HG03469 (cell line): Measurements from ENCODE around the gene FUT8.
"Not testable (repeated sequence)": the region's sequence is repeated elsewhere in the genome, so short reads cannot be mapped to it uniquely, and the experiment has no call there.

Experiments used
- ATAC-seq: cut with Tn5 transposase; IDR thresholded peaks from one replicate; pipeline ENCODE4 v1.9.1; 2021; ENCODE audit warnings: mild to moderate bottlenecking, moderate library complexity, moderate number of reproducible peaks; ENCODE audit not compliant: unreplicated experiment

Gene FUT8

GRCh38 chr14:65686761-65687160 lies 274.2 kb downstream of the FUT8 start:
- no peak for ATAC-seq

DNA sequence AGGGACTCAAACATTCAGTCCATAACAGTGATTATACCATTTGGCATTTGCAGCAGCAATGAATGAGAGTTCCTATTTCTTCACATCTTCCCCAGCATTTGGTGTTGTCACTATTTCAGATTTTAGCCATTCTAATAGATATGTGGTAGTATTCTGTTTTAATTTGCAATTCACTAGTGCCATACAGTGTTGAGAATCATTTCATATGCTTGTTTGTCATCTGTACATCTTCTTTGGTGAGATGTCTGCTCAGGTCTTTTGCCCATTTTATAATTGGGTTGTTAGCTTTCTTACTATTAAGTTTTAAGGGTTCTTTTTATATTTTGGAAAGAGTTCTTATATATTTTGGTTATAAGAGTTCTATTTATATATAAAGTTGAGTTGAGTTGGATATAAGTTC lies 276.5 kb downstream of the FUT8 start:
- no peak for ATAC-seq

DNA sequence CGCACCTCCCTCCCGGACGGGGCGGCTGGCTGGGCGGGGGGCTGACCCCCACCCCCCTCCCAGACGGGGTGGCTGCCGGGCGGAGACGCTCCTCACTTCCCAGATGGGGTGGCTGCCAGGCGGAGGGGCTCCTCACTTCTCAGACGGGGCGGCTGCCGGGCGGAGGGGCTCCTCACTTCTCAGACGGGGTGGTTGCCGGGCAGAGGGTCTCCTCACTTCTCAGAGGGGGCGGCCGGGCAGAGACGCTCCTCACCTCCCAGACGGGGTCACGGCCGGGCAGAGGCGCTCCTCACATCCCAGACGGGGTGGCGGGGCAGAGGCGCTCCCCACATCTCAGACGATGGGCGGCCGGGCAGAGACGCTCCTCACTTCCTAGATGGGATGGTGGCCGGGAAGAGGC lies 280.0 kb downstream of the FUT8 start:
- ATAC-seq = not testable (repeated sequence)

GRCh38 chr14:65696801-65697200 lies 284.3 kb downstream of the FUT8 start:
- ATAC-seq = no peak

- no peak for ATAC-seq
Measured at GRCh38 chr14:65703521-65703920, 291.0 kb downstream of the FUT8 start.

DNA sequence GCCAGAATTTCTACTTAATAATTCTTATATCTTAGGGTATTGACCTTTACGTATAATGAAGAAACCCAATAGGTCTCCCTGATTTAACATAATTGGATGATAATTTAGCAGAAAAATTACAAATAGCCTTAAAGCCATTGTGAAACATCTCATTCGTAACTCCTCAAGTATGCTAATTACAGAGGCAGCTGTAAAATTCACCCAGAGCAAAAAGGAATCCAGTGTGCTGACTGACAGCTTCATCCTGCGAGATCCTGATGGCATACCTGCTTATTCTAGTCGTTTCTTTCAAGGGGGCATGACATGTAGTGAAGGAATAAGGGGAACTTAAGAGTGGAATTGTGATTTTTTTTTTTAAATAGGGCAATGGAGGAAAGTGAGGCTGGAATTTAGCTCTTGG lies 291.5 kb downstream of the FUT8 start:
- ATAC-seq = no peak

DNA sequence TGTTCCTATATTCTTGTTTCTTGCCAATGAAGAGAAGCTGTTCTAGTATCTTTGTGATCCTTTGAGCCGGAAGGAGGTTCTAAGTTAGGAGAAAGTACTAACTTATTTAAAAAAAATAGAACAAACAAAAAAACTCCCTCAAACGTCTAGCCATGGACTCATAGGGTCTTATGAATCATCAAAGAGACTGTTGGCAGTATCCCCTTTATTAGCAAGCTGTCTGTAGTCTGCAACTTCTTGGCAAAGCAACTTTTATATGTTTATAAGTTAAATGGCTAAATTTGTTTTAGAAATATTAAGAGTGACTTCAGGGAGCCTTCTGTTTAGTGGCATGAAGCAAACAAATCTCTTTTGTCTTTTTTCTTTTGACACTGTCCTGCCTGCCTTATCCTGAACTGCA lies 291.9 kb downstream of the FUT8 start:
- ATAC-seq = no peak

DNA sequence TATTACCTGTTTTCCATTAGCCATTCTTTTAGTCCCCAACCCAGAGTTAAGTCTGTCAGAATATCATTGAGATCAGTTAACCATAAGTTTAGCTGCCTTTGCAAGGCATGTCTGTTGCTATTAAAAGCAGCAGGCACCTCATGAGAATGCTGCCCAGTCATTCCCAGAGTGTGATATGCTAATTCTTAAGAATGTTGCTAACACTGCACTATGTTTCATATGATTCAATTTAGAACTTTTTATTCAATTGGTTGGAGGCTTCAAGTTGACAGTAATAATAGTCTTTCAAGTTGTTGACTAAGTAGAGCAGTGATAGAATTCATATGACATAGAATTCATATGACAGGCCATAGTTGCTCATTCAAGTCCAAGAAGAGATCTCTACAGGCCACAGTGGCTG lies 292.3 kb downstream of the FUT8 start:
- ATAC-seq = peak; percentile 60

- no peak for ATAC-seq
Measured at GRCh38 chr14:65709576-65709975, 297.0 kb downstream of the FUT8 start.

DNA sequence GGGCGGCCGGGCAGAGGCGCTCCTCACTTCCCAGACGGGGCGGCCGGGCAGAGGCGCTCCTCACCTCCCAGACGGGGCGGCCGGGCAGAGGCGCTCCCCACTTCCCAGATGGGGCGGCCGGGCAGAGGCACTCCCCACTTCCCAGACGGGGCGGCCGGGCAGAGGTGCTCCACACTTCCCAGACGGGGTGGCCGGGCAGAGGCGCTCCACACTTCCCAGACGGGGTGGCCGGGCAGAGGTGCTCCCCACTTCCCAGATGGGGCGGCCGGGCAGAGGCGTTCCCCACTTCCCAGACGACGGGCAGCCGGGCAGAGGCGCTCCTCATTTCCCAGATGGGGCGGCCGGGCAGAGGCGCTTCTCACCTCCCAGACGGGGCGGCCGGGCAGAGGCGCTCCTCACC lies 304.3 kb downstream of the FUT8 start:
- ATAC-seq = not testable (repeated sequence)

- not testable (repeated sequence) for ATAC-seq
Measured at GRCh38 chr14:65717384-65717915, 304.9 kb downstream of the FUT8 start.

DNA sequence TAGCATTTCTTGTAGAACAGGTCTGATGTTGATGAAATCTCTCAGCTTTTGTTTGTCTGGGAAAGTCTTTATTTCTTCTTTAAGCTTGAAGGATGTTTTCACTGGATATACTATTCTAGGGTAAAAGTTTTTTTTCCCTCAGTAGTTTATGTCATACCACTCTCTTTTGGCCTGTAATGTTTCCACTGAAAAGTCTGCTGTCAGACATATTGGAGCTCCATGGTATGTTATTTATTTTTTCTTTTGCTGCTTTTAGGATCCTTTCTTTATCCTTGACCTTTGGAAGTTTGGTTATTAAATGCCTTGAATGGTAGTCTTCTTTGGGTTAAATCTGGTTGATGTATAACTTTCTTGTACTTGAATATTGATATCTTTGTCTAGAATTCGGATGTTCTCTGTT lies 306.1 kb downstream of the FUT8 start:
- ATAC-seq = no peak

GRCh38 chr14:65720171-65720570 lies 307.6 kb downstream of the FUT8 start:
- ATAC-seq = no peak

DNA sequence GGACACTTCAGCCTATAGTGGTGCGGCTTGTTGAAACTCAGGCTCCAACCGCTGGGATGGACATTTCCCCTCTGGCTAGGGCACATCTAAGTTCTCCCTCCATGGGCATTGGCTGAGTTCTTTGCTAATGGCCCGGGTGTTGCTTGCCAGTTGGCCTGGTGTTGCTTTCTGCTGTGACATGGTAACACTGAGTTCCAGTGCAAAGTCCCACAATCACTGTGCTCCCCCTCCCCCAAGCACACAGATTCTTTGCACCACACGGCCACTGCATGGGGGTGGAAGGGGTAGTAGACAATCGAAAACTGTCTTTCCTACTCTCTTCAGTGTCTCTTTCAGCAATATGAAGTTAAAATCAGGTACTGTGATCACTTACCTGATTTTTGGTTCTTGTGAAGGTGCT lies 308.2 kb downstream of the FUT8 start:
- ATAC-seq = no peak

DNA sequence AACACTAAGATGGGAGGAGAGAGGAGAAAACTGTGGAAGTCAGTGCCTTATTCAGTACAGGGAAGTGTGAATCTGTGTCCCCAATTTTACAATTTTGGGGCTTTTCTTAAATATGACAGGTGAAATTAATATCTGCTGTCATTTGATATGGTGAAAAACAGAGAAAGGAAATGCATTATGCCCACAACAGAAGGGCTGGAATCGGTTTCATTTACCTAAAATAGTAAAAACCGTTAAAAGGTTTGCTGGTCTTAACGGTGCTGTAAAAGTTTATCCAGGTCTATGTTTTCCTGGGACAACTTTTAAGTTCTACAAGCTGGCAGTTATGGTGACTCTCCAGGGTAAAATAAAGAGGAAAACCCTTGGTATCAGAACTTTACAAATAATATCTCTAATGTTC lies 310.8 kb downstream of the FUT8 start:
- ATAC-seq = no peak

- ATAC-seq = no peak
Measured at GRCh38 chr14:65728604-65729003, 316.1 kb downstream of the FUT8 start.

- ATAC-seq = no peak
Measured at GRCh38 chr14:65729566-65729965, 317.0 kb downstream of the FUT8 start.

DNA sequence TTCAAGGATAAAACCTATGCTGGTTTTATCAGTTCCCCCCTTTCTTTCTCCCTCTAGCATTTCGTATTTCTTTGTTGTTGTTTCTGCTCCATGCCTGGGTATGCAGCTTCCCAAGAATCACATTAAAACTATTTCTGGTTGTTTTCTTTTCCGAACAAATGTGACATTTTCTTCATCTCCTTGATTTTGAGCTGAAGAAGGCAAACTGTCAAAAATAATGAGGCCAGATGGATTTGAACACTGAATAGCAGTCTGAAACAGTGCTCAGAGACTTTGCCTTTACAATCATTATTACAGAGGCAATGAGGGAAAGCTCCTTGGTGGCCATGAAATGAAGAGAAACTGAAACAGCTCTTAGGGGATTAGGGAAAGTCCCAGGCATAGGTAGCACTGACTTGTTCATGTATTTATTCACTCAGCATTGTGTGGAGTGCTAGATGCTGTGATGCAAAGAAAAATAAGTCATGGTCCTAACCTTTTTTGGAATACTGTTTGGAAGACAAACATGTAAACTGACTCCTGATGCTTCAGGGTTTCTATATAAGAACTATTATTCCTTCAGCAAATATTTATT lies 319.5 kb downstream of the FUT8 start:
- ATAC-seq = peak; percentile 92

DNA sequence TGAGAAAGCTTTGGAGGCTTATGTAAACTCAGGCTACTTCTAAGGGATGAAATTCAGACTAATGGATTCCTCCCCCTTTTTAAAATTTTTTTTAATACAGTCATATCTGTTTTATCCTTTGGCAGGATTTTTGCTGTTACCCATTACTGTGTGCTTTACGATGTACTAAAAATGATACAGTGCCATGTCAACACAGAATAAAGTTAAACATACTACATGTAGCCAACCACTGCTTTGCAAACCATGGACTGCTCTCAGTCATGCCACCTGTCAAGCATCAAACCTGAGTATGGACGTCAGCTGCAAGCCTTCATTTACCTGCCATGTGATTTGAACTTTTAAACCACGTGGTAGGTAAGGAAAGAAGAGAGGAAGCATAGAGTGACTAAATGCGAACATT lies 325.8 kb downstream of the FUT8 start:
- ATAC-seq = no peak

- ATAC-seq = no peak
Measured at GRCh38 chr14:65745396-65746190, 333.1 kb downstream of the FUT8 start.

- no peak for ATAC-seq
Measured at GRCh38 chr14:65748796-65749195, 336.3 kb downstream of the FUT8 start.

DNA sequence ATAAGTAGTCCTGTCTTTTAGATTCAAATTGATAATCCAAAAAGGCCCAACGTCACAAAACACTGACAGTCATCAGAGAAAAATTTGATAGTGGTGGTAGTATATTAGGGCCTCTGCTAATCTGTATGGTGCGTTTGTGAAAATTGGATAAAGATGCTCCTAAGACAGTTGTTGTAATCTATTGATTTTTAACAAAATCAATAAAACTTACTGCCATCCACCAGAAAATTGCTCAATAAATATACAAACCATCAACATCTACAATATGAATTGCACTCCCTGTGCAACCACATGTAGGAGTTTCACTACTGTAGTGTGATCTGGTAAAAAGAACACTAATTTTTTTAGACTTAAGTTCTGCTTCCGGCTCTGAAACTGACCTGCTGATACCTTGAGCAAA lies 336.8 kb downstream of the FUT8 start:
- ATAC-seq = no peak
